Measurements from ENCODE around the gene MYCBP.

The MYCBP gene

GRCh38 chr1:38817267-38818174 lies 55.6 kb downstream of the MYCBP start (continued):
- TF ChIP-seq ZBTB8A (tag by site-specific recombination; IDR thresholded peaks at IDR 0.05): peak; percentile 74; the same call in 1 of the 2 replicates
- no peak; the same call in 1 of the 2 replicates for TF ChIP-seq ZNF777 (tag by site-specific recombination; IDR thresholded peaks at IDR 0.05; ENCODE audit: borderline replicate concordance)
- no peak for TF ChIP-seq ZNF768 (tag by site-specific recombination; IDR thresholded peaks at IDR 0.05)
- TF ChIP-seq ZSCAN23 (tag by site-specific recombination; IDR thresholded peaks at IDR 0.05): no peak
- TF ChIP-seq ZNF211 (tag by site-specific recombination; IDR thresholded peaks at IDR 0.05; ENCODE audit: low read depth): no peak
- no peak for TF ChIP-seq ZBTB20 (tag by site-specific recombination; IDR thresholded peaks at IDR 0.05)
- no peak for TF ChIP-seq SALL2 (tag by site-specific recombination; IDR thresholded peaks at IDR 0.05; ENCODE audit: borderline replicate concordance)
- TF ChIP-seq ZBTB21 (tag by site-specific recombination; IDR thresholded peaks at IDR 0.05): no peak
- no peak for TF ChIP-seq BCL6B (tag by site-specific recombination; IDR thresholded peaks at IDR 0.05)
- TF ChIP-seq ZBTB7A (tag by site-specific recombination; IDR thresholded peaks at IDR 0.05; ENCODE audit: low read depth): no peak
- no peak for TF ChIP-seq ELK4 (IDR thresholded peaks at IDR 0.05; ENCODE audit: borderline replicate concordance, low read depth, low read length)
- no peak for TF ChIP-seq ZNF280D (tag by site-specific recombination; IDR thresholded peaks at IDR 0.05)
- TF ChIP-seq ZNF555 (tag by site-specific recombination; conservative IDR thresholded peaks at IDR 0.05): no peak
- no peak for TF ChIP-seq ZNF510 (tag by site-specific recombination; IDR thresholded peaks at IDR 0.05; ENCODE audit: insufficient replicate concordance)
- TF ChIP-seq MEIS1 (CRISPR knock-in tag; IDR thresholded peaks at IDR 0.05; ENCODE audit: borderline replicate concordance): no peak
- peak; percentile 52 for TF ChIP-seq ZBTB26 (tag by site-specific recombination; optimal IDR thresholded peaks at IDR 0.05)
- TF ChIP-seq ZBTB17 (tag by site-specific recombination; IDR thresholded peaks at IDR 0.05): no peak
- no peak for TF ChIP-seq ZNF19 (tag by site-specific recombination; IDR thresholded peaks at IDR 0.05; ENCODE audit: low read depth)
- TF ChIP-seq ZBTB44 (tag by site-specific recombination; IDR thresholded peaks at IDR 0.05): no peak
- no peak for TF ChIP-seq ZNF169 (tag by site-specific recombination; IDR thresholded peaks at IDR 0.05)
- no peak for TF ChIP-seq ZNF138 (tag by site-specific recombination; IDR thresholded peaks at IDR 0.05; ENCODE audit: borderline replicate concordance)
- no peak for TF ChIP-seq ZSCAN18 (tag by site-specific recombination; IDR thresholded peaks at IDR 0.05)
- TF ChIP-seq ZNF148 (tag by site-specific recombination; IDR thresholded peaks at IDR 0.05; ENCODE audit: borderline replicate concordance): no peak
- TF ChIP-seq ZNF843 (tag by site-specific recombination; IDR thresholded peaks at IDR 0.05): no peak
